CD8-positive, alpha-beta memory T cell (primary cell): Measurements from ENCODE around the gene IGSF23. TPM values are rescaled to one million over a fixed set of nuclear protein-coding genes. Genes with fewer than 3 reads are reported as not detected.
A peak's percentile ranks its signal among the peaks of the same experiment; 100 is the strongest.
"Not testable (repeated sequence)": the region's sequence is repeated elsewhere in the genome, so short reads cannot be mapped to it uniquely, and the experiment has no call there.

Experiments
- CTCF ChIA-PET: fragments of 350-600 bp; sonication (Branson Sonifier 250); formaldehyde crosslinking; loops from one replicate; lab custom pipeline; 2021; ENCODE audit warnings: antibody characterized with exemption; lab: Charles Lee
- POLR2A ChIA-PET: fragments of 350-600 bp; sonication (Branson Sonifier 250); formaldehyde crosslinking; loops from one replicate; lab custom pipeline; 2021; ENCODE audit warnings: antibody characterized with exemption; lab: Charles Lee
- DNase-seq, 5 donors: peaks; one replicate each; pipeline versions ENCODE4 v3.0.0 to v3.0.0-alpha.2; 2020 to 2022; ENCODE audit warnings: mixed read lengths in 1 of 5
- H3K27ac ChIP-seq: one replicate; pipeline ENCODE4 v1.7.0; 2013; ENCODE audit warnings: low read depth, mild to moderate bottlenecking, low read length, moderate library complexity
- H3K27me3 ChIP-seq: 2 replicates; pipeline ENCODE4 v1.7.0; 2013; ENCODE audit warnings: low read length, mild to moderate bottlenecking; ENCODE audit not compliant: insufficient read depth, poor library complexity, severe bottlenecking
- H3K36me3 ChIP-seq: 2 replicates; pipeline ENCODE4 v1.7.0; 2013; ENCODE audit warnings: mild to moderate bottlenecking, low read length, moderate library complexity; ENCODE audit not compliant: insufficient read depth
- H3K4me1 ChIP-seq: 2 replicates; pipeline ENCODE4 v1.7.0; 2013; ENCODE audit warnings: mild to moderate bottlenecking, low read length, moderate library complexity; ENCODE audit not compliant: insufficient read depth
- H3K4me3 ChIP-seq: 2 replicates; pipeline ENCODE4 v1.7.0; 2013; ENCODE audit warnings: mild to moderate bottlenecking, low read length
- H3K9me3 ChIP-seq: 2 replicates; pipeline ENCODE4 v1.7.0; 2013; ENCODE audit warnings: mild to moderate bottlenecking, low read length
- H3K27ac Mint-ChIP-seq, 8 donors: one replicate each; pipeline ENCODE4 v1.8.0; 2020 to 2021; ENCODE audit warnings: mixed read lengths in 8 of 8, mild to moderate bottlenecking in 6 of 8, inconsistent platforms in 3 of 8, moderate library complexity in 3 of 8
- H3K27me3 Mint-ChIP-seq, 2 donors: one replicate each; pipeline ENCODE4 v1.8.0; 2020 to 2021; ENCODE audit warnings: mixed read lengths in 2 of 2, mild to moderate bottlenecking in 1 of 2, moderate library complexity in 1 of 2
- H3K36me3 Mint-ChIP-seq, 3 donors: one replicate each; pipeline ENCODE4 v1.8.0; 2020 to 2021; ENCODE audit warnings: mixed read lengths in 3 of 3, inconsistent platforms in 1 of 3, mild to moderate bottlenecking in 1 of 3
- H3K4me1 Mint-ChIP-seq, 3 donors: one replicate each; pipeline ENCODE4 v1.8.0; 2020 to 2021; ENCODE audit warnings: mixed read lengths in 3 of 3, inconsistent platforms in 1 of 3, mild to moderate bottlenecking in 1 of 3
- H3K4me3 Mint-ChIP-seq, 7 donors: one replicate each; pipeline ENCODE4 v1.8.0; 2020 to 2021; ENCODE audit warnings: mixed read lengths in 7 of 7, mild to moderate bottlenecking in 6 of 7, moderate library complexity in 4 of 7, inconsistent platforms in 2 of 7
- H3K9me3 Mint-ChIP-seq, 5 donors: one replicate each; pipeline ENCODE4 v1.8.0; 2020 to 2022; ENCODE audit warnings: mixed read lengths in 5 of 5, mild to moderate bottlenecking in 3 of 5, moderate library complexity in 2 of 5, inconsistent platforms in 1 of 5
- polyA plus RNA-seq: library from polyadenylated mRNA; unstranded; fragments of 300-500 nt; fragmentation: Illumina TruSeq; gene quantifications from one replicate; pipeline ENCODE4 v1.2.3, GENCODE V29; 2021
- total RNA-seq, 2 experiments: library from RNA; stranded (reverse); gene quantifications; one replicate each; pipeline ENCODE4 v1.2.3, GENCODE V29; 2021

Gene IGSF23
- total and polyA plus RNA-seq, 3 experiments from 2014 or later = not detected

DNA sequence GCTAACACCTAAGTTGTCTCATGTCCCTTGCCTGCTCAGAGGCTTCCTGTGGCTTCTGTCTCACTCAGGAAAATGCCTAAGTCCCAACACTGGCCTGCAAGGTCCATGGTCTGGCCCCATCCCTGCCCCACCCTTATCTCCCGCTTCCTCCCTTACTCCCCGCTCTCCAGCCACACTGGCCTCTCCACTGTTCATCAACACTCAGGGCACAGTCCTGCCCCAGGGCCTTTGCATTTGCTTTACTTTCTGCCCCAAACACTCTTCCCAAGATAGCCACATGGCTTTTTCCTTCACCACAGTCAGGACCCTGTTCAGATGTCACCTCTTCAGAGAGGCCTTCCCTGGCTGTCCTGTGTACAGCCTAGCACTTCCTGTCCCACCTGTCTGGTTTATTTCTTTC is 32.1 kb upstream of the IGSF23 start:
- DNase-seq = no peak
- Mint-ChIP-seq H3K9me3 (peaks cover 4 to 32% (median 13%) of the 10 kb centered on the region in 5 donors), H3K4me3 (no peak overlapping the region), H3K4me1 (no peaks in the 10 kb centered on the region), H3K36me3 (no peaks in the 10 kb centered on the region), H3K27ac (no peak overlapping the region), H3K27me3 (peaks cover 4 to 15% of the 10 kb centered on the region in 2 donors)
- Histone ChIP-seq H3K9me3 (no peaks in the 10 kb centered on the region), H3K36me3 (no peaks in the 10 kb centered on the region), H3K4me3 (no peak overlapping the region), H3K27me3 (no peaks in the 10 kb centered on the region), H3K4me1 (no peaks in the 10 kb centered on the region), H3K27ac (no peak overlapping the region)
- ChIA-PET POLR2A (no interaction called here), CTCF (no interaction called here)

GRCh38 chr19:44582581-44583265 is 30.6 kb upstream of the IGSF23 start:
- Histone ChIP-seq H3K36me3 (no peaks in the 10 kb centered on the region), H3K27ac (no peak overlapping the region), H3K4me1 (no peaks in the 10 kb centered on the region), H3K27me3 (no peaks in the 10 kb centered on the region), H3K9me3 (no peaks in the 10 kb centered on the region), H3K4me3 (no peak overlapping the region)
- Mint-ChIP-seq H3K27ac (no peak overlapping the region), H3K9me3 (peaks cover 7 to 34% (median 14%) of the 10 kb centered on the region in 5 donors), H3K36me3 (peaks cover 0 to 2% (median 0%) of the 10 kb centered on the region in 3 donors), H3K4me3 (no peak overlapping the region), H3K27me3 (peaks cover 7 to 15% of the 10 kb centered on the region in 2 donors), H3K4me1 (no peaks in the 10 kb centered on the region)
- POLR2A ChIA-PET = no interaction called here
- peak in 1 of 5 donors; percentile 1 for DNase-seq
- CTCF ChIA-PET = no interaction called here

- ChIA-PET POLR2A (no interaction called here), CTCF (interaction anchor here (0.6 kb wide), 1 partner anchor 272 kb away, joined by 3 read pairs; no protein-coding TSS in a partner anchor)
- no peak for DNase-seq
- Histone ChIP-seq H3K27ac (no peak overlapping the region), H3K36me3 (no peaks in the 10 kb centered on the region), H3K9me3 (no peaks in the 10 kb centered on the region), H3K4me1 (no peaks in the 10 kb centered on the region), H3K27me3 (no peaks in the 10 kb centered on the region), H3K4me3 (no peak overlapping the region)
- peaks cover 5 to 29% (median 10%) of the 10 kb centered on the region in 5 donors for H3K9me3 Mint-ChIP-seq
- no peak overlapping the region for H3K27ac Mint-ChIP-seq
- H3K36me3 Mint-ChIP-seq = peaks cover 0 to 2% (median 0%) of the 10 kb centered on the region in 3 donors
- H3K4me3 Mint-ChIP-seq = no peak overlapping the region
- H3K4me1 Mint-ChIP-seq = no peaks in the 10 kb centered on the region
- H3K27me3 Mint-ChIP-seq = peaks cover 9 to 16% of the 10 kb centered on the region in 2 donors
Observed at GRCh38 chr19:44585371-44586133, 27.8 kb upstream of the IGSF23 start.

DNA sequence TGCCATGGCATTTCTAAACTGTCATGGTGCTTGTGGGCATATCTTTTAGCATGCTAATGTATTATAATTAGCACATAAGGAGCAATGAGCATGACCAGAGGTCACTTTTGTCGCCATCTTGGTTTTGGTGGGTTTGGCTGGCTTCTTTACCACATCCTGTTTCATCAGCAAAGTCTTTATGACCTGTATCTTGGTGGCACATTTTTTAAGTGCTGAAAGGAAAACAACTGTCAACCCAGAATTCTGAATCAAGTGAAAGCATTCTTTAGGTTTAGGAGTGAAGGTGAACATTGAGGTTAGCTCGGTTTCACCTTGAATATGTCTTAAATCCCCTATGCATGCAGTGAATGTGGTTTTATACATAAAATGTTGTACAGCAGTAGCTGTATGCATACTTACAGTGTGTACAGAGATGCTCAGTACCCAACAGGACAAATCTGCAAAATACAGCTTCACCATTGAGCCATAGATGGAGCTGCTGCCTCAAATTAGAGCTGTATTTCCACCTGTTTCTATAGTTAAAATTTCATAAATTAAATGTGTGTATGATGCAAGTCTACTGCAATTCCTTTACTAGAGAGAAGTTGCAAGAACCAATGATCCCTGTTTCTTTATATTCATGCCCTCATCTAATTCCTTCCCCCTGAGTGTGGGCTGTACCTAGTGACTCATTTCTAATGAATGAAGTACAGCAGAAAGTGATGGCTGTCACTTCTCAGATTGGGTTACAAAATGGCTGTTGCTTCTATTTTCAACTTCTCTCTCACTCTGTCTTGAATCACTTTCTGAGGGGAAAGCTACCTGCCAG is 25.2 kb upstream of the IGSF23 start:
- POLR2A ChIA-PET = no interaction called here
- Histone ChIP-seq H3K4me3 (no peak overlapping the region), H3K9me3 (no peaks in the 10 kb centered on the region), H3K27me3 (no peaks in the 10 kb centered on the region), H3K4me1 (no peaks in the 10 kb centered on the region), H3K27ac (peak overlapping the region; percentile 33), H3K36me3 (no peaks in the 10 kb centered on the region)
- CTCF ChIA-PET = no interaction called here
- Mint-ChIP-seq H3K9me3 (peaks cover 2 to 35% (median 10%) of the 10 kb centered on the region in 5 donors), H3K4me1 (no peaks in the 10 kb centered on the region), H3K27me3 (peaks cover 10 to 22% of the 10 kb centered on the region in 2 donors), H3K27ac (no peak overlapping the region), H3K4me3 (no peak overlapping the region), H3K36me3 (peaks cover 0 to 2% (median 0%) of the 10 kb centered on the region in 3 donors)
- DNase-seq = no peak

DNA sequence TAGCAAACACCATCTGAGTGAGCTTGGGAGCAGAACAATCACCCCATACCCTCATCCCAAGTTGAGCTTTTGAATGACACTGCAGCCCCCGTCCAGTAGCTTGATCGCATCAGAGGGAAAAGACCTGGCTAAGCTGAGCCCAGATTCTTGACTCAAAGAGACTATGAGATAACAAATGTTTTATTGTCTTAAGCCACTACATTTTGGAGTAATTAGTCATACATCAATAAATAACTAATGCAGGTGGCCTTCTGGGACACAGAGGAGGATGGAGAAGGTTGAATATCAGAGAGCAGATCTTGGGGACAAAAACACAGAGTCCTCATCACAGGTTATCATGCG is 24.6 kb upstream of the IGSF23 start:
- no peaks in the 10 kb centered on the region for H3K9me3 ChIP-seq
- Mint-ChIP-seq H3K27ac (no peak overlapping the region), H3K36me3 (peaks cover 0 to 2% (median 0%) of the 10 kb centered on the region in 3 donors), H3K27me3 (peaks cover 10 to 19% of the 10 kb centered on the region in 2 donors), H3K4me1 (no peaks in the 10 kb centered on the region), H3K9me3 (peaks cover 2 to 30% (median 10%) of the 10 kb centered on the region in 5 donors), H3K4me3 (no peak overlapping the region)
- H3K4me3 ChIP-seq = no peak overlapping the region
- peak overlapping the region; percentile 33 for H3K27ac ChIP-seq
- no peak for DNase-seq
- CTCF ChIA-PET = no interaction called here
- POLR2A ChIA-PET = no interaction called here
- H3K4me1 ChIP-seq = no peaks in the 10 kb centered on the region
- no peaks in the 10 kb centered on the region for H3K36me3 ChIP-seq
- no peaks in the 10 kb centered on the region for H3K27me3 ChIP-seq

- DNase-seq = no peak
- POLR2A ChIA-PET = no interaction called here
Observed at GRCh38 chr19:44590245-44591059, 22.9 kb upstream of the IGSF23 start.

GRCh38 chr19:44591340-44591993 is 21.9 kb upstream of the IGSF23 start:
- H3K27ac ChIP-seq = peak overlapping the region; percentile 9
- H3K36me3 Mint-ChIP-seq, H3K4me1 Mint-ChIP-seq, CTCF ChIA-PET, POLR2A ChIA-PET, H3K4me3 Mint-ChIP-seq, H3K9me3 ChIP-seq, H3K4me1 ChIP-seq, H3K27ac Mint-ChIP-seq, H3K4me3 ChIP-seq, H3K27me3 ChIP-seq, H3K36me3 ChIP-seq, DNase-seq: not testable (repeated sequence)
- peaks cover 12 to 20% of the 10 kb centered on the region in 2 donors for H3K27me3 Mint-ChIP-seq
- H3K9me3 Mint-ChIP-seq = peaks cover 6 to 36% (median 10%) of the 10 kb centered on the region in 5 donors

More at GRCh38 chr19:44590245-44591059, 22.9 kb upstream of the IGSF23 start:
- Histone ChIP-seq H3K9me3 (no peaks in the 10 kb centered on the region), H3K4me1 (no peaks in the 10 kb centered on the region), H3K36me3 (no peaks in the 10 kb centered on the region), H3K4me3 (no peak overlapping the region), H3K27me3 (no peaks in the 10 kb centered on the region), H3K27ac (peak overlapping the region; percentile 48)
- Mint-ChIP-seq H3K9me3 (peaks cover 5 to 33% (median 10%) of the 10 kb centered on the region in 5 donors), H3K4me1 (no peaks in the 10 kb centered on the region), H3K36me3 (peaks cover 0 to 2% (median 0%) of the 10 kb centered on the region in 3 donors), H3K27me3 (peaks cover 13 to 16% of the 10 kb centered on the region in 2 donors), H3K4me3 (no peak overlapping the region), H3K27ac (no peak overlapping the region)
- CTCF ChIA-PET = no interaction called here
